HL-60 (cell line): ENCODE data around the gene TMEM250.
A peak's percentile ranks its signal among the peaks of the same experiment; 100 is the strongest.

Experiments used
- DNase-seq, 2 experiments: peaks; one replicate each; pipeline ENCODE4 v3.0.0-alpha.2; 2010 to 2020; ENCODE audit warnings: low read depth in 1 of 2, low spot score in 1 of 2
- H3K27ac ChIP-seq: fragments of 250-450 bp; sonication (Bioruptor Pico); replicated peaks from 2 replicates; pipeline ENCODE4 v1.5.1; 2020; ENCODE audit warnings: mild to moderate bottlenecking, moderate library complexity
- H3K27me3 ChIP-seq: fragments of 250-450 bp; sonication (Bioruptor Pico); 2 replicates; pipeline ENCODE4 v1.5.1; 2021; ENCODE audit warnings: mild to moderate bottlenecking, moderate library complexity; ENCODE audit not compliant: insufficient read depth, poor library complexity, severe bottlenecking
- H3K4me3 ChIP-seq: replicated peaks from 2 replicates; pipeline ENCODE4 v1.5.1; 2011; ENCODE audit warnings: mild to moderate bottlenecking, control low read depth, low read length; ENCODE audit not compliant: insufficient read depth
- CTCF ChIP-seq: IDR thresholded peaks from one replicate; pipeline ENCODE4 v1.5.1; 2011; ENCODE audit warnings: low read length, control low read depth, inconsistent platforms; ENCODE audit not compliant: insufficient read depth
- GABPA ChIP-seq: IDR thresholded peaks from 2 replicates; pipeline ENCODE4 v1.6.1; 2012; ENCODE audit warnings: low read depth
- POLR2AphosphoS5 ChIP-seq: IDR thresholded peaks from 2 replicates; pipeline ENCODE4 v1.6.1; 2012; ENCODE audit warnings: low read depth
- SPI1 ChIP-seq: IDR thresholded peaks from 2 replicates; pipeline ENCODE4 v1.6.1; 2012; ENCODE audit warnings: low read depth, mild to moderate bottlenecking, borderline replicate concordance
- TF ChIP-seq, protein P1 (sequence below): IDR thresholded peaks from 2 replicates; pipeline ENCODE4 v1.6.1; 2012; ENCODE audit warnings: low read depth; ENCODE audit not compliant: insufficient replicate concordance

The TMEM250 gene

DNA sequence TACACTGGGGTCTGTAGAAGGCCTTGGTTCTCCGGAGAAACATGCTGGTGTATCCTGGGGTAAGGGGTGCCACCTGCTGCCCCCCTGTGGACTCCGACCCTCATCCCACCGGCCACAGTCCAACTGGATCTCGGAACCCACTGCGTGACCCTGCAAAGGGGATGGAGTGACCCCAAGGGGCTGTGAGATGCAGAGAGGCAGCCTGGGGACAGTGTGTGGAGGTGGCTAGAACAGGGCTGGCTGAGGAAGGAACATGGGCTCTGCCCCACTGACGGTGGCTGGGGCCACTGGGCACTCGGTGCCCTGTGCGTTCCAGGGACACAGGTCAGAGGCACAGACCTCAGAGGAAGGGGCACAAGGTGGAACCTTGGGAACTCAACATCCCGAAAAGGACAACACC is 25.9 kb downstream of the TMEM250 start:
- H3K27me3 ChIP-seq = no peaks in the 10 kb centered on the region
- H3K27ac ChIP-seq = peak overlapping the region; percentile 97
- peak overlapping the region; percentile 63; the same call in 1 of the 2 replicates for H3K4me3 ChIP-seq
- no peak for DNase-seq
- TF ChIP-seq CTCF (no peak), GABPA (no peak), SPI1 (no peak), POLR2AphosphoS5 (no peak)
- TF ChIP-seq, protein P1, sequence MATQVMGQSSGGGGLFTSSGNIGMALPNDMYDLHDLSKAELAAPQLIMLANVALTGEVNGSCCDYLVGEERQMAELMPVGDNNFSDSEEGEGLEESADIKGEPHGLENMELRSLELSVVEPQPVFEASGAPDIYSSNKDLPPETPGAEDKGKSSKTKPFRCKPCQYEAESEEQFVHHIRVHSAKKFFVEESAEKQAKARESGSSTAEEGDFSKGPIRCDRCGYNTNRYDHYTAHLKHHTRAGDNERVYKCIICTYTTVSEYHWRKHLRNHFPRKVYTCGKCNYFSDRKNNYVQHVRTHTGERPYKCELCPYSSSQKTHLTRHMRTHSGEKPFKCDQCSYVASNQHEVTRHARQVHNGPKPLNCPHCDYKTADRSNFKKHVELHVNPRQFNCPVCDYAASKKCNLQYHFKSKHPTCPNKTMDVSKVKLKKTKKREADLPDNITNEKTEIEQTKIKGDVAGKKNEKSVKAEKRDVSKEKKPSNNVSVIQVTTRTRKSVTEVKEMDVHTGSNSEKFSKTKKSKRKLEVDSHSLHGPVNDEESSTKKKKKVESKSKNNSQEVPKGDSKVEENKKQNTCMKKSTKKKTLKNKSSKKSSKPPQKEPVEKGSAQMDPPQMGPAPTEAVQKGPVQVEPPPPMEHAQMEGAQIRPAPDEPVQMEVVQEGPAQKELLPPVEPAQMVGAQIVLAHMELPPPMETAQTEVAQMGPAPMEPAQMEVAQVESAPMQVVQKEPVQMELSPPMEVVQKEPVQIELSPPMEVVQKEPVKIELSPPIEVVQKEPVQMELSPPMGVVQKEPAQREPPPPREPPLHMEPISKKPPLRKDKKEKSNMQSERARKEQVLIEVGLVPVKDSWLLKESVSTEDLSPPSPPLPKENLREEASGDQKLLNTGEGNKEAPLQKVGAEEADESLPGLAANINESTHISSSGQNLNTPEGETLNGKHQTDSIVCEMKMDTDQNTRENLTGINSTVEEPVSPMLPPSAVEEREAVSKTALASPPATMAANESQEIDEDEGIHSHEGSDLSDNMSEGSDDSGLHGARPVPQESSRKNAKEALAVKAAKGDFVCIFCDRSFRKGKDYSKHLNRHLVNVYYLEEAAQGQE = no peak

DNA sequence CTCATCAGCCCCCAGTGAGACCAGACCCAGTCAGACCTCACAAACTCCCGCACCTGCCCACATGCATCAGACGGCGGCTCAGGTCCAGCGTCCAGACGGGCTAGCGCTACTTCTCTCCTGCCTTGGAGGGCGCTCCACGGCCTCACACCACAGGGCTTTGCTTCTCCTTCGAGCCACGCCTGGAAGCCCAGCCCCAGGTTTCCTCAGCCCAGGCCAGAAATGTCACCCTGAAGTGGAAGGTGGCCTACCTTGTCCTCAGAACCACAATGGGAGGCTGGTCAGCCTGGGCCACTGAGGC is 26.4 kb downstream of the TMEM250 start:
- no peaks in the 10 kb centered on the region for H3K27me3 ChIP-seq
- H3K4me3 ChIP-seq = no peak overlapping the region
- peak overlapping the region; percentile 97 for H3K27ac ChIP-seq
- TF ChIP-seq CTCF (no peak), GABPA (no peak)
- DNase-seq = no peak

DNA sequence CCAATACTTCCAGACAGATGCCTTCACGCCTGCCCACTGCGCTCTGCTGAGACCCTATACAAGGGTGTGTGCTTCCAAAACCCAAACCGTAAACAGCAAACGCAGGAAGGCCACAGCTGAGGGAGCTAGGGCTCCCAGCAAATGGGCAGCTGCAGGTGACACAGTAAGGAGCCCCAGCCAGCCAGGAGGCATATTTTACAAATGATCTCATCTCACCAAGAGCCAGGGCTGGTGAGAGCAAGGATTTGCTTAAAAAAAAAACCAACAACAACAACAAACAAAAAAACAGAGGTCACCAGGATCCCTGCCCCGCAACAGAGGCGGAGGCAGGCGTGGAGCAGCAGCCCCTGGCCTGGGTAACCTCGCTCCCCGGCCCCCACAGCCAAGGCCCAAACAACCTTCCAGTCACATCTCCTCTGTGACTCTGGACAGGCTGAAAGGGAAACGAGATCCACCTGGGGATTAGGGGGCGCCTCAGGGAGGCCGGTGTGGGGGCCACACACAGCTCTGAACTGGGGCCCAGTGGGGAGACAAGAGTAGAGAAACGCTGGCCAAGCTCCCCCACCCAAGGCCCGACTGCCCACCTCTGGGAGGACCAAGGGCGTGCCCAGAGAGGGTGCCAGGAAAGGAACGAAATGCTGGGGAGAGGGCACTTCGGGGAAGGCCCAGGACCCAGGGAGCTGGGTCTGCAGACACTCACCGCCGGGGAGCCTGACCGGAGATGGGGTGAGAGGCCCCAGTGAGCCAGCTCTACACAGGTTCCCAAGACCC is 26.9 kb downstream of the TMEM250 start:
- TF ChIP-seq POLR2AphosphoS5 (no peak), SPI1 (no peak), CTCF (no peak), GABPA (no peak)
- TF ChIP-seq, protein P1 = no peak
- DNase-seq = no peak
- peak overlapping the region; percentile 97 for H3K27ac ChIP-seq
- no peak overlapping the region for H3K4me3 ChIP-seq
- no peaks in the 10 kb centered on the region for H3K27me3 ChIP-seq
